Measurements from ENCODE around the gene KRTAP10-12.
"Not testable (repeated sequence)": the region's sequence is repeated elsewhere in the genome, so short reads cannot be mapped to it uniquely, and the experiment has no call there.

The KRTAP10-12 gene

DNA sequence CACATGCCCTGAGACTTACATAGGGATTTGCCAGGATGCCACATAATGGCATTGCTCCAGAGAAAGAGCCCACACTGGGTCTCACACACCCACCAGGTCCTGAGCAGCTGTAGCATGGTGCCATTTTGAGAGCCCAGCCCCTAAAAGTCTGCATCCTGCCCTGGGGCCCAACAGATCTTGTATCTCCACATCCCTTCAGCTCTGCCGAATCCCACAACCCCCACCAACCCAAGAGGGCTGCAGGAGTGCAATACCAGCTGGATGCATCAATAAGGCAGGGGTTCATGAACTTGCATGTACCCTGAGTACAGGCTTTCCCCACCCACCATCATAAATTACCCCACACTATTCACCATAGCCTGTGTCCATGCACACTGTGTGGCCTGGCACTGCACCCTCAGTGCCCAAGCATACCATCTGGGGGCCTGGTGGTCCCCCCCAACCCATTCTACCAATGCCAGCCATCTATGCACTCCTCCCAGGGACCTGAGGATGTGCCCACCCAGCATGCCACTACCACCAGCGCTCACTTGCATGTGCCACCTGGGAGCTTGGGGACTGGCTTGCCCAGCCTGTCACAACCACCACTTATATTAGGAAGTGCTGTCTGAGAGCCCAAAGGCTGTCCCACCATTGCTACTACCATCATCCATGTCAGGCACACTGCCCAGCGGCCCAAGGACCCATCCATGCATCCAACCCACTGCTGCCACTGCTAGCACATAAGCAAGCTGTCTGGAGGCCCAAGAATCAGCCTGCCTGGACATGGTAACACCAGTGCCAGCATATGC is 26.1 kb upstream of the KRTAP10-12 start:
- no peak for DNase-seq

DNA sequence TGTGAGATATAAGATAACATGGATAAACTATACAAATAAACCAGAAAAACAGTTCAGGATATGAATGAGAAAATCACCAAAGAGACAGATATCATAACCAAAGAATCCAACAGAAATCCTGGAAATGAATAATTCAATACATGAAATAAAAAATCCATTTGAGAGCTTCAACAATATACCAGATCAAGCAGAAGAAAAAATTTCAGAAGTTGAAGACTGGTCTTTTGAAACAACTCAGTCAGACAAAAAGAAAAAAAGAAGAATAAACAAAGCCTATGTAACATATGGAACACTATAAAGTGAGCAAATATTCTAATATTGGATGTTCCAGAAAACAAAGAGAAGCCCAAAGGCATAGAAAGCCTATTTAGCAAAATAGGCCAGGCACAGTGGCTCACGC is 25.1 kb upstream of the KRTAP10-12 start:
- no peak for DNase-seq

DNA sequence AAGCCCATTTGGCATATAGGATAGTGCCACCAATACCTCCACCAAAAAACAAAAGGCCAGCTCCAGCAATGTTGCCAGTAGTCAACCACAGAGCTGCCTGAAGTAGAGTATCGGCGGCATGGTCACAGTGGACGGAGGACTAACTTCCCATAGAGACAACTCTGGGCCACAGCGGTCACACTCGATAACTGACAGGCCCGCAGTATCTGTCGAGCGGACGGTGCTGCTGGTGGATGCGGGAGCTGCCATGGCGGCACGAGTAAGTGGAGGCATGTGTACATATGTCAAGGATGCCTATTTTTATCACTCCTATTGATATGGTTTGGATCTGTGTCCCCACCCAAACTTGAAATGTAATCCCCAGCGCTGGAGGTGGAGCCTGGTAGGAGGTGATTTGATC is 19.1 kb upstream of the KRTAP10-12 start:
- DNase-seq, result no peak

DNA sequence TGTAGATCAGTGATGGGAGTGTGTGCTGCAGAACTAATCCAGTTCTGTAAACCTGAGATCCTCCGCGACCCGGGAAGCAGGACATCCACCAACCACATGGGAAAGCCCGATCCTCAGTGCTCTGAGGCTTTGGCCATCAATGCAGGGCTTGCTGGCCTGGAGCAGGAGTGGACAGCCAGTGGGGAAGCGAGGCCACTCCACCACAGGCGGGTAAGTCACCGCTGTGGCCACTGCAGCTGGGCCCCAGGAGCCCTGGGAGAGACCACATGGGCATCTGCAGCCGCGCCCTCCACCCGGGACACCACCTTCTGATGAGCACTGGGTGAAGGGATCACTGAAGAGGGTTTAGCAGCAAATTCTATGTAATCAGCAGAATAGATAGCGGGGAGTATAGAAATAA is 15.8 kb upstream of the KRTAP10-12 start:
- no peak for DNase-seq

DNA sequence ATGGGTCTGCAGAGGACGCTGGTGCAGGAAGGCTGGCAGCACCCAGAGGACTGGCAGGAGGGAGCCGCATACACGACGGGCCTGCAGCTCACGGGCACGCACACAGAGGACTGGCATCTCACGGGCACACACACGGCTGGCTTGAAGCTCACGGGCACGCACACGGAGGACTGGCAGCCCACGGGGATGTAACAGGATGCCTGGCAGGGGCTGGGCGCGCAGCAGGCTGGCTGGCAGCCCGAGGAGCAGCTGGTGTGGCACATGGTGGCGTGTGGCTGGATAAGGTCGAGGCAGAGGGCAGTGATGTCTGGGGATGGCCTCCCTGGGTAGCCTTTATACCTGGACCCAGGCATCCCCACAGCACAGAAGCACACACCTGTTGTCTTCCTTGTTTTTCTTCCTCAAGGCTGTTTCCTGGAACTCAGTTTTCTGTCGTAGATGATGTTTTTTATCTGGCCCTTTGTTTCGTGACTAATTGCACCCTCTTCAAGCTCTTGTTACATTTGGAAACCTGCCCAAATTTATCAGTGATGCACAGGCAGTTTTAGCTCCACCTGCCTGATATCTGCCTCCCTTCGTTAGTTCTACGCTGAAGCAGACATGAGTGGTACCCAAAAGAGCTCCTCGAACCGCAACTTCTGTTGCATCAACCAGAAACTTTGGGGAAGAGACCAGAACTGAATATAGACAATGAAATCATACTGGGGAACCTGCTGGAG is 15.0 kb upstream of the KRTAP10-12 start, which contains the start of gene KRTAP12-1:
Gene KRTAP12-1 (minus strand): TSS at position 303 of the 719 bp plus-strand sequence. CDS start 40 bp downstream, at position 263.
- DNase-seq, result no peak

DNA sequence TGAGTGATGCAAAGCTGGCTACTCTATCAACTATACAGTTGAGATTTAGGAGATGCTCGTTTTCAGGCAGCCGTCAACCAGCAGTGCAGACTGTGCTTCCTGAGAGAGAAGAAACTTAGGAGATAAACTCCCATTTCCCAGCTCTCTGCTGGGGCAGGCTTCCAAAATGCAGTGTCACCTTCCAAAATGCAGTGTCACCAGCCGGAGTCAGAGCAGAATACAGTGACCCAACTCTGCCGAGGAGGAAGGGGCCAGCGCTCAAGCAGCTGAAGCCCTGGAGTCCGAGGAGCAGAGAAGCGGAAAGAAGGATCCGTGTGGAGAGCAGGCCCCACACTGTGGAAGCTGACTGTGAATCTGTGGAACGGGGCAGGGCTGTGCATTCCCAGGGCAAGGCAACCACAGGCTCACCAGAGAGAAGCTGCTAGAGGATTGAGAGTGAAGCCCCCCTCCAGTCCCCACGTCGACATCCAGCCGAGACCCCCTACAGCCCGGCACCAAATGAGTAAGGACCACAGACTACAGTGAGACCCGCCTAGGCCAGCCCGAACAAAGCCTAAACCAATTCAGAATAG is 14.3 kb upstream of the KRTAP10-12 start:
- no peak for DNase-seq

DNA sequence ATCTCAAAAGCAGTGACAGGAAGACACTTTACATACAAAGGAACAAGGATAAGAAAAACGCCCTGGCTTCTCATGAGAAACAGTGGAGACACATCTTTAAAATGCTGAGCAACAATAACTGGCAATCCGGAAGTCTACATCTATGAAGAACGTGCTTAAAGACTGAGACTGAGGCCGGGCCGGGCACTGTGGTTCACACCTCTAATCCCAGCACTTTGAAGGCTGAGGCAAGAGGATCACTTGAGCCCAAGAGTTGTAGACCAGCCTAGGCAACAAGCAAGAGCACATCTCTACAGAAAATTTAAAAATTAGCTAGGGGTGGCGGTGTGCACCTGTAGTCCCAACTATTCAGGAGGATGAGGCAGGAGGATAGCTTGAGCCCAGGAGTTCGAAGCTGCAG is 12.9 kb upstream of the KRTAP10-12 start:
- no peak for DNase-seq

DNA sequence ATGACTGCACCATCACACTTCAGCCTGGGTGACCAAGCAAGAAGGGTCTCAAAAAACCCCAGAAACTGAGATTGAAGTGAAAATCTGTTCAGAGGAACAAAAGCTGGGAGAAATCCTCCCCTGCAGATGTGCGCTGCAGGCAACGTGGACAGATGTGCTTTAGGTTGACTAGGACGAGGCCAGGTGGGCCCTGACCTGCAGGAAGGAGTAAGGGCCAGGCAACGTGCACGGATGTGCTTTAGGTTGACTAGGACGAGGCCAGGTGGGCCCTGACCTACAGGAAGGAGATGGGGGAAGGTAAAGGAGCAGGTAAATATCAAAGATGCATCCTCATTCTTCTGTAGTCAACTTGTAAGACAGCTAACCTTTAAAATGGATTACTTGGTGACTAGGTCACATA is 12.5 kb upstream of the KRTAP10-12 start:
- DNase-seq, result no peak

DNA sequence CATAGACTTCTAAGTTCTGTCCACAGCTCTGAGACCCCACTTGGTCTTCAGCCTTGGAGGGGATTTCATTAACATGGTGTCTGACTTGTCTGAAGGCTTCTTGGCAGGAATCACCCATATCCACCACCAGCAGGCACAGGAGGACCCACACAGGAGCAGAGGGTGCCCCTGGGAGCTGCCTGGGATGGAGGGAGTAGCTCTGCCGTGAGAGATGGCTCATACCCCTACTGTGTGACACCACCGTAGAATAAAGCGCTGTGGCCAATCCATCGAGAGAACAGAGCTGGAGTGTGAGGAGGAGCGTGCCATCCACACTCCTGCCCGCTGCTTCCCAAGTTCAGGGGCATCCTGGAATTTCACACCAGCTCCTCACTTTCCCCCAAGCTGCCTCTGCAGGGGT is 11.9 kb upstream of the KRTAP10-12 start:
- DNase-seq, result not testable (repeated sequence)

DNA sequence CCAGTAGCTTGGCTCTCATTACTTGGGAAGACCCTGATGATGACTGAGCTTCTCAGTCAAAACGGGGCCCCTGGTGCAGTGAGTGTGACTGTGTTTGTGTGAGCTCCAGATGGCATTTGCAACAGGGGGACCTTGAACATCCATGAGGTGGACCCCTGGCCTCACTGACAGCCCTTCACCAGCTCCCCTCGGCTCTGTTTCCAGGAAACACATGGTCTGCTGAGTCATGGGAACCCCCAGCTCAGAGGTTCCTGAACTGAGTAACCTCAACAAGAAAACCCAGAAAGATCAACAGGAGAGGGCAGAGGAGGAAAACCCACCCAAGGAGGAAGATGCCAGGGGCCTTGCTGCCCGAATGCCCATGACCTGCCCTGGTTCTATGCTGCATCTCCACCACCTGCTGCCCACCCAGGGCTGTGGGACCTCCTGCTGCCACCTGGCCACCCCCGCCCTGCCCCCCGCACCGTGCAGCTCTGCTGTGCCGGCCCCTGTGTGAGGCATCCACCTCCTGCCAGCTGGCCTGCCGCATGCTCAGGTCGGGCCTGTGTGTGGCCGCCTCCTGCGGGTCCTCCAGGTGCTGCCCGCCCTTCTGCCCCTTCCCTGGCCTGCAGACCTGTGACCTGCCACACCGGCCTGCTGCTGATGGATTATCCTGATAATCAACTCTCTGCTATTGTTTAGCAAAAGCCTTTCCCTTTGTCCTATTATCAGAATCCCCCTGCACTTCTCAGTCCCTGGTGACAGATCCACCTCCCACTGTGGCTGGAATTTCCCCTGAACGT is 10.8 kb upstream of the KRTAP10-12 start:
- DNase-seq, result no peak

DNA sequence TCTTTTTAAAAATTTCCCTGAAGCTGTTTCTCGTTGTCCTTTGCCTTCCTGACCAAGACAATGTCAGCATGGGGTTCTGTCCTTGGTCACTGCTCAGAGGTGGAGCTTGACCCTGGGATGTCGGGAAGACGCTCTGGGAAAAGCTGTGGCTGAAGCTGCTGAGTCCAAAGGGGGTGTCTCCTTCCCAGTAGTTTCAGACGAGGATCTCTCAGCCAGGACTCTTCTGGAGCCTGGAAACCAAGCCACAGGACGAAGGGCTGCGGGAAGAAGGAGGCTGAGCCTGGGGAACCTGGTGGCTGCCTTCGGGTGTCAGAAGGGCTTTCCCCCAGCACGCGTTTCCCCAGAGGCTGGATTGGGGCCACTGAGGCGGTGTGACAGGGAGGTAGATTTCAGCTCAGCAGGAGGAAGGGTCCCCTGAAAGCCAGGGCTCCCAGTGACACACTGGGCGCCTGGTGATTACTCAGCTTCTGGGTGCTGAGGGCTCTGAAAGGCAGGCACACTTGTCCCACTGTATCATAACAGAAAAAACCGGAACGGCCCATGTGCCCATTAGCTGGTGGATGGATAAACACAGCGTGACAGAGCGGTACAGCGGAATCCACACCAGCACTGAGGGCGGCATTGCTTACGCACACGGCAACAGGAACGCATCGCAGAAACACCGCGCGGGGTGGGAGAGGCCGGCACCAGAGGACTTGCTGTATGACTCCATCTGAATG is 10.0 kb upstream of the KRTAP10-12 start:
- no peak for DNase-seq

DNA sequence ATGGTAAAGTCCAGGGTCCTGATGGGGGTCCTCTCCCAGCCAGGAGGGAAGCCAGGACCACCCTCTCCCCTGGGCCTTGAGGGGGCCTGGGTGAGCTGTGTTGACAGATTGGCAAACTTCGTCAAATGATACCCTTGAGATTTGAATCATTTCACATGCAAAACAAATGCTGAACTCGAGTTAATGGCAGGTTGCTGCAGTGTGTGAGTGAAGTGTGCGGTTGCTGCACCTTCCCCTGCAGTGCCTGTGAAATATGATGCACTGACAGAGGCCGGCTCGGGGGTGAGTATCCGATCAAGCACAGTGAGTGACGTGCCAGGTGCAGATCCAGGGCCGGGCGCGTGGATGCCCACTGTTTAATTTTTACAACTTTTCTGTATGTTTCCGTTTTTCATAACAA is 9.3 kb upstream of the KRTAP10-12 start:
- DNase-seq, result no peak

DNA sequence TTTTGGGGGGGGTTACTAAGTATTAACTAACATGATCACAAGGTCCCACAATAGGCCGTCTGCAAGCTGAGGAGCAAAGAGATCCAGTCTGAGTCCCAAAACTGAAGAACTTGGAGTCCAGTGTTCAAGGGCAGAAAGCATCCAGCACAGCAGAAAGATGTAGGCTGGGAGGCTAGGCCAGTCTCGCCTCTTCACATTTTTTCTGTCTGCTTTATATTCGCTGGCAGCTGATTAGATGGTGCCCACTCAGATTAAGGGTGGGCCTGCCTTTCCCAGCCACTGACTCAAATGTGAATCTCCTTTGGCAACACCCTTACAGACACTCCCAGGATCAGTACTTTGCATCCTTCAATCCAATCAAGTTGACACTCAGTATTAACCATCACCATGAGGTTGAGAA is 7.2 kb upstream of the KRTAP10-12 start:
- DNase-seq, result not testable (repeated sequence)

DNA sequence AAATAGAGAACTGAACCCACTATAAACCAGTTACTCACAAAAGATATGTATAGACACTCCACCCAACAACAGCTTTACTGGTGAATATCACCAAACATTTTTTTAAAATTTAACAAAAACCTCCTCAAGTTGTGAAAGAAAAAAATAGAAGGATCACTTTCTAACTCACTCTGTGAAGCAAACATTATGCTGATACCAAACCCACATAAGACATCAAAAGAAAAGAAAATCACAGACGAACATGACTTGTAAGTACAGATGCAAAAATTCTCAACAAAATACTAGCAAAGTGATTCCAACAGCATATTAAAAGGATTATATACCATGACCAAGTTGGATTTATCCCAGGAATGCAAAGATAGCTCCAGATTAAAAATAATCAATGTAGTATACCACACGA is 5.3 kb upstream of the KRTAP10-12 start:
- DNase-seq, result no peak

DNA sequence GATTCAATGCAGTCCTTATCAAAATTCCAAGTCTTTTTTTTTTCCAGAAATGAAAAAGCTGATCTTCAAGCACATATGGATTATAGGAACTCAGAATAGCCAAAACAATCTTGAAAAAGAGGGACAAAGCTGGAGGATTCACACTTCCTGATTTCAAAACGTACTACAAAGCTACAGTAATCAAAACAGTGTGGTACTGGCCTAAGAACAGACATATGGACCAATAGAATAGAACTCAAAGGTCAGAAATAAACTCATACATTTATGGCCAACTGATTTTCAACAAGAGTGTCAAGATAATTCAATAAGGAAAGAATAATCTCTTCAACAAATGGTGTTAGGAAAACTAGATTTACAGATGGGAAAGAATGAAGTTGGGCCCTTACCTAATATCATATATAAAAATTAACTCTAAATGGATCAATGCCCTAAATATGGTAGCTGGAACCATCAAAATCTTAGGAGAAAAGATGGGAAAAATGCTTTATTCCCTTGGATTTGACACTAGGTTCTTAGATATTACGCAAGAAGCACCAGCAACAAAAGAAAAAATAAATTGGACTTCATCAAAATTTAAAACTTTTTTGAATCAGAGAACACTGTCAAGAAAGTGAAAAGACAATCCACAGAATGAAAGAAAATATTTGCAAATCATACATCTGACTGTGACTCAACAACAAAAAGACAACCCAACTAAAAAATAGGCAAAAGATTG is 4.0 kb upstream of the KRTAP10-12 start:
- no peak for DNase-seq

DNA sequence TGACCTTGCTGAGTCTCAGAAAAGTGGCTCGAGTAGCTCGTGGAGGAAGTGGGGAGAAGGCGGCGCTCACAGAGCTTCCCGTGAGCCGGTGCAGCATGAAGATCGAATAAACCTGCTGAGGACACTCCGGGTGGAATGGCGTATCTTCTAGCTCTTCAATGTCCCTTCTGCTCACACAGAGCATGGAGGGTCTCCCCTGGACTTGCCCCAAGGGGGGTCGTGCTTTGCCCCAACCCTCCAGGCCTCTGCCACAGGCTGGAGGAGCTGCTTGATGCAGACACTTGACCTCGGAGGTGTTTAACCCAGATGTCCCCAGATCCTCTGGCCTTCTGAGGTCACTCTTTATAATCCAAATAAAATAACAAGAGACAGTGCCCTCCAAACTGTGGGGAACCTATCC is 2.2 kb upstream of the KRTAP10-12 start:
- no peak for DNase-seq

DNA sequence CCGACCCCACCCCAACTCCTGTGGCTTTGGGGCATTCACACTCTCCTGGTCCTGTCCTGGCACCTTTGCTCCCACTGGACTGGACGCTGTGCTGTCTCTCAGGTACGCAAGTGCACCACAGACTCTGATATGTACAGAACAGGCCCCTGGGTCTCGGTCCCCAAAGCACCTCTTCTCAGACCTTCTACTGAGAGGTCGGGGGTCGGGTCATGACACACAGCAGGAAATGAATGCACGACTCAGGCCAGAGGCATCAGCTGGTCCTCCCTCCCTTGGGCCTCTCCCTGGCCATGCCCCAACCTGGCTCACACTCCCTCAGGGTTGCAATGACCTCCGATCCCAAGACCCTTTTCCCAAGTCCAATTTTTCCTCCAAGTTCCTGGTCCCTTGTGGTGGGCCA is 1.8 kb upstream of the KRTAP10-12 start:
- no peak for DNase-seq

DNA sequence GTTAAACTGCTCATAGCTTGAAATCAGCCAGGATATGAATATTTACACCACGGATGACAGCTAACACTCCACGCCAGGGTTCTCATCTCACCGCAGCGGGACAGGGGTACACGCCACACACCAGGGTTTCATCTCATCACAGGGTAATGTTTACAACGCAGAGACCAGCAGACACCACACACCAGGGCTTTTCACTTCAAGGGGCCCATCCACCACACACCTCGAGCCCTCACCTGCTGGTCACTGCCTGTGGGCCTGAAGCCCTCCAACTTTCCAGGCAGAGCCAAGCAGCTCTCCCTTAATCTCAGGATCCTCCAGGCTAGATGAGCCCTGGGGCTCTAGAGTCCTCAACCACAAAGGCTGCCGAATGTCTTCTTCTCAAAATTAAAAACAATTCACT is 1.3 kb upstream of the KRTAP10-12 start:
- no peak for DNase-seq

DNA sequence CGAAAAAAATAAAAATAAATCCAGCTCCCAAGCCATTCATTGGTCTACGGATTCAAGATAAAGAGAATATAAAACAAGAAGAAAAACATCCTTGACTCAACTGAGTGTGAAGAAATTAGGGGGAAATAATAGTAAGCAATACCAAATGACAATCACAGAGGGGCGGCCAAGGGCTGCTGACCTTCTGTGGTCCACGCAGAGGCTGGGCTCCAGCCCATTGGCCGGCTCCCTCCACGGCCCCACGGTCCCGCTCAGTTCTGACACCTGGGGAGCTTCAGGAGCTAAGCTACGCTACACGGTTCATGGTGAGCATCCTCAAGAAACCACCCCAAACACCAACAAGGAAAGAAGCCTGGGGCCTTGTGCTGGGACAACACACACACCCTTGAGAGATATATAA is 400 bp upstream of the KRTAP10-12 start:
- DNase-seq, result no peak

DNA sequence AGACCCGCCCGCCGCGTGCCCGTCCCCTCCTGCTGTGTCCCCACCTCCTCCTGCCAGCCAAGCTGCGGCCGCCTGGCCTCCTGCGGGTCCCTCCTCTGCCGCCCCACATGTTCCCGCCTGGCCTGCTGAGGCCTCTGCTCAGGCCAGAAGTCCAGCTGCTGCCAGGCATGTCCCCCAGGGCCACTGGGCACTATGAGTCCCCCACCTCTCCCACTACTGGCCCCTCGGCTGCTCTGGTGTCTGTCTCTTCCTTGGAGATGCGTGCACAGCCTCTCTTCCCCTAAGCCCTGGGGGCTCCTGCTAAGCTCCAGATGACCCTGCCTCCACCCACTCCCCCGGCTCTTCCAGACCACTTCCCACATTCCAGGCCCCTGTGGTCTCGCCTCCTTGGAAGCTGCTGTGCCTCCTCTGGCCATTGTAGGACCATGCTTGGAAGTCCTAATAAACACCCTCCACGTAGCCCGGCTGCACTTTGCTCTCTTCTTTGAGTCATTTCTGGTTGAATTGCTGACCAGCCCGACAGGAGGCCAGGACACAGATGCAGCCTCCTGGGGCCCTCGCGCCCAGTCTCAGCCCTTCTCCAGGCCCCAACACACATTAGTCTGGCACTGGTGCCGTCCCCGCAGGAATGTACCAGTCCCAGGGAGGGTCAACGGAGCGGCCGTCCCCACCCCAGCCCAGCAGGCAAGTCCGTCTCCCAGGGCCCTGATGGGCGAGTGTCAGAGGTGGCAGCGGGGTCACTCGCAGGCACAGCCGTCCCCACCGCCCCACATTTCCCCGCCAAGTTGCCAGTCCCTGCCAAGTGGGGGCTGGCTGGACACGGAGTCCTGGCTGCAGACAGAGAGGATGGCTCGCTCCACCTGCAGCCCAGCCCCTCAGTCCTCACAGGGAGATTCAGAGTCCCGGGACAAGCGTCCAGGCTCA is 1.1 kb downstream of the KRTAP10-12 start:
- DNase-seq, result no peak

All from effector CD4-positive, alpha-beta T cell (primary cell).